VCaP (cell line): ENCODE measurements around the gene PLA2G4D.

Source experiments
- H3K27ac ChIP-seq: fragments of 450-650 bp; 2 replicates; pipeline ENCODE4 v1.5.1; 2017
- TF ChIP-seq, protein P1 (sequence below): fragments of 450-650 bp; conservative IDR thresholded peaks from 2 replicates; pipeline ENCODE4 v1.5.1; 2017; ENCODE audit warnings: mild to moderate bottlenecking, moderate library complexity

PLA2G4D gene

DNA sequence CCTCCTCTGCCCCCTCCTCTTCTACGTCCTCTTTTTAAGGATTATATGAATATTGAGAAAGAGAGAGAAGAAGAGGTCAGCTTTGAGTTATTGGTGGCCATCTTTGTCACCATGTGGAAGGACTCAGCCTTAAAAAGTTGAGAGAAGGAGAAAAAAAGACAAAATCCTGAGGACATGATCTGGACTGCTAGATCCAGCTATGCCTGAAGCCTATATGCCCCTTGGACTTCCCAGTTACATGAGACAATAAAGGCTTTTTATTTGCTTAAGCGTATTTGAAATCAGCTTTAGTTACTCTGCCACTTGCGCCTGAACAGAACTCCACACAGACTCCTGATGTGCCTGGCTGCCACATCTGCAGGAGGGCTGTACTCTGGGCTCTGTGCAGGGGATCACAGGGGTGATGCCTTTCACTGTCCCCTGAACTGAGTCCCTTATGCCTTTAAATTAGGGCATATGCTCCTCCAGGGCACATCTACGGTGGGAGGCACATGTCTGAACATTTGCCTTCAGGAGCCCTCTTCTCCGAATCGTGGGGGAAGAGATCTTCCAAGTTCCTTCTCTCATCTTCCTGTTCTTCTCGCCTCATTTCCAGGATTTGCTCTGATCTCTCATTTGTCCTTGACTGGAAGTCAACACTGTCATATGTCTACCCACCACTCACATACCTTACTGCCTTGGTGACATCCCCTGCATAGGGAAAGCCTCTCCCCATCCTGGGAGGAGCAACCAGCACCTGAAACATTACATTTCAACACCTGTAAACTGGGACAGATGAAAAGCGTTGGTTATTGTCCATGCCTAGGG lies 59.5 kb downstream of the PLA2G4D start:
- H3K27ac ChIP-seq, result no peak overlapping the region
- TF ChIP-seq, protein P1, sequence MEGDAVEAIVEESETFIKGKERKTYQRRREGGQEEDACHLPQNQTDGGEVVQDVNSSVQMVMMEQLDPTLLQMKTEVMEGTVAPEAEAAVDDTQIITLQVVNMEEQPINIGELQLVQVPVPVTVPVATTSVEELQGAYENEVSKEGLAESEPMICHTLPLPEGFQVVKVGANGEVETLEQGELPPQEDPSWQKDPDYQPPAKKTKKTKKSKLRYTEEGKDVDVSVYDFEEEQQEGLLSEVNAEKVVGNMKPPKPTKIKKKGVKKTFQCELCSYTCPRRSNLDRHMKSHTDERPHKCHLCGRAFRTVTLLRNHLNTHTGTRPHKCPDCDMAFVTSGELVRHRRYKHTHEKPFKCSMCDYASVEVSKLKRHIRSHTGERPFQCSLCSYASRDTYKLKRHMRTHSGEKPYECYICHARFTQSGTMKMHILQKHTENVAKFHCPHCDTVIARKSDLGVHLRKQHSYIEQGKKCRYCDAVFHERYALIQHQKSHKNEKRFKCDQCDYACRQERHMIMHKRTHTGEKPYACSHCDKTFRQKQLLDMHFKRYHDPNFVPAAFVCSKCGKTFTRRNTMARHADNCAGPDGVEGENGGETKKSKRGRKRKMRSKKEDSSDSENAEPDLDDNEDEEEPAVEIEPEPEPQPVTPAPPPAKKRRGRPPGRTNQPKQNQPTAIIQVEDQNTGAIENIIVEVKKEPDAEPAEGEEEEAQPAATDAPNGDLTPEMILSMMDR, result no peak

DNA sequence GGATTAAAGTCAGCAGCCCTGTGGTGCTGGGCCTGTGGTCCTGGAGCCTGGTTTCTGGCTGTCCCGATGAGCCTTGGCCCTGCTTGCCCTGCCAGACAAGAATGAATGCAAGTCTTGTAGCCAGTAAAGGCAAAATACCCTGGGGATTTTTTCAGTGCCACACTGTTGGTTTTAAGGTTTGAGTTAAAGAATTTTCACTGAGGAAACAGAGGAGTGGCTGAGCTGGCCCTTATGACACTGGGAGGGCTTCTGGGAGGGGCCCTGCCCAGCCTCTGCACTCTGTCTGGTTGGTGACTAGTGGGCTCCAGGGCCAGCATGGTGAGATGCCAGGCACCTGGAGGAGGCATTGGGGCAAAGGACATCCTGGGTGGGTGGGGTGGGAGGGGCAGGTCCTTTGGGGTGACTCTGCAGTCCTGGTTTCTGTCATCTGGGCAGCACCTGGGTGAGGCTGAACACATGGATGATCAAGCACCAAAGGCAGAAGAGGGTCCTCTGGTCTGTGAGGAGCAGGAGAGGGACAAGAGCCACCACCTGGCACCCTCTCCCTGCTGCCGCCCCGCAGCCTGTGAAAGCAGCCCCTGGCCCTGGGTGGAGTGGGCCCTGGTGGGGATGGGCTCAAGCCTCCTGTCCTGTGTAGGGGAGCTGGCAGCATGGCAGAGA lies 61.0 kb downstream of the PLA2G4D start:
- TF ChIP-seq, protein P1, result no peak
- no peak overlapping the region for H3K27ac ChIP-seq

DNA sequence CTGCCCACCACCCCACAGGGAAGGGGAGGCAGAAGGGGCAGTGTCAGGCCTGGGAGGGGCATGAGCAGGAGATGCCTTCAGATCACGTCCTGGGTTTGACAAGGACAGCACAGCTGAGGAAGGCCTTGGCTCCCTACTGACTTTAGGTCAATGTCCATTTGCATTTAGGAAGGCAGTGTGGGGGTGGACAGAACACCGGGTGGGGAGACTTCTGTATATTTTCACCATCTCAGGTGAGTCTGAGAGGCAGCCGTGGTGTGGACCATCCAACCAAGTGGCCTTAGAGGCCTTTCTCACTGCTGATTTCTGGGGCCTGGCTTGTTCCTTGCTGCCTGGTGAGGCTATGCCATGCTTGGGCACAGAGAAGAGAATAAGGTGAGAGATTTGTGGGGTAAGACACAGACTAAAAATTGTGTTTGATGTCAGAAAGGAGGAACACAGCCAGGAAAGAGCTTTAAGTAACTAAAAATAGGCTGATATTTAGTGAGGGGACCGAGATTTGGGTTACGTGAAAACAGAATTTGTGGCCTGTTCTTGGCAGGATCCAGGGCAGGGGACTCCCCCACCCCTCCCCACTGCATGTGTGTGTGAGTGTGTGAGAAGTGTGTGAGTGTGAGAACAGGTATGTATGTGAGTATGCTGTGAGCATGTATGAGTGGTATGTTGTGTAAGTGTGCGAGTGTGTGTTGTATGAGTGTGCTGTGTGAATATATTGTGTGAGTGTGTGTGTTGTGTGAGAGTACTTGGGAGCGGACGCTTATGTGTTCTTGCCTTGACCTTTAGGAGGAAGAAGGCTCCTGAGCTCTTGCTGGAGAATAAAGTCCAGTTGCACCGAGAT lies 61.8 kb downstream of the PLA2G4D start:
- H3K27ac ChIP-seq, result no peak overlapping the region
- TF ChIP-seq, protein P1, result no peak

DNA sequence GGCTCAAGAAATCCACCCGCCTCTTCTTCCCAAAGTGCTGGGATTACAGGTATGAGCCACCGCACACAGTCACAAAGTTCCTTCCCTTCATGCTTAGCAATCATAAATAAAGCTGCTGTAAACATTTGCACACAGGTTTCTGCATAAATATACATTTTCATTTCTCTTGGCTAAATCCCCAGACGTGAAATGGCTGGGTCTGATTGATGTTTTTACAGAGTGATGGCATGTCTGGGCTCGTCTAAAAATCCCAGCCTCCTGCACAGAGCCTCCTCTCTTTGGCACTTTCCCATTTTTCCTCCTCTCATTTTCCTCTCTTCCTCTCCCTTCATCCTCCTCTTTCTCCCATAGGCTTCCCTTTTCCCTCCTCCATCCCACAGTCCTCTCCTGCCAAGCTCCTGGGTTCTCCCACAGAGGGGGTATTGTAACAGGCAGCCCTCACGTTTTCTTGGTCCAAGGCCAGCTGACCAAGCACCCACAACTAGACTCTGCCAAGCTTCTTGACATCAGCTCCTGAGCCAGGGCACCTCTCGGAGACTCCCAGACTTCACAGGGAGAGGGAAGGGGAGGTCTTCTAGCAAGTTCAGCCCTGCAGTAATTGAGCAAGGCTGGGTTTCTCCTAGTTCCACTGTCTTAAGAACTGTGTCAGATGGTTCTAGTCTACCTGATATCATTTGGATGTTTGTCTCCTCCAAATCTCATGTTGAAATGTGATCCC lies 63.0 kb downstream of the PLA2G4D start:
- H3K27ac ChIP-seq, result no peak overlapping the region
- TF ChIP-seq, protein P1, result no peak

DNA sequence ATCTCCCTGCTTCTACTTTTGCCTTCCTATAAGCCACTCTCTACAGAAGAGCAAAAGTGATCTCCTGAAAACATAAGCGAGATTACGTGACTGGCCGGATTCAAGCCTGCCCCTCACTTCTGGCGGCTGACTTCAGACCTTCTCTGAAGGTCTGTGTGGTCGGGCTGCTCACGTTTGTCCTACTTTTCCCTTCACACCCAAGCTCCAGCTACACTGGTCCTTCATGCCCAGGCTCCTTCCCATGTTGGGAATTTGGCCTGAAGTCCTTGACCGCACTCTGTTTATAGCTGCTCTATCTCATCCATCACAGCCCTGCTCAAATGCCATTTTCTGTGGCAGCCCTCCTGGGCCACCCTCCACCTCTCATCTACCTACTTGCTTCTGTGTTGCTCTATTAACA lies 66.8 kb downstream of the PLA2G4D start:
- H3K27ac ChIP-seq, result no peak overlapping the region
- TF ChIP-seq, protein P1, result no peak

DNA sequence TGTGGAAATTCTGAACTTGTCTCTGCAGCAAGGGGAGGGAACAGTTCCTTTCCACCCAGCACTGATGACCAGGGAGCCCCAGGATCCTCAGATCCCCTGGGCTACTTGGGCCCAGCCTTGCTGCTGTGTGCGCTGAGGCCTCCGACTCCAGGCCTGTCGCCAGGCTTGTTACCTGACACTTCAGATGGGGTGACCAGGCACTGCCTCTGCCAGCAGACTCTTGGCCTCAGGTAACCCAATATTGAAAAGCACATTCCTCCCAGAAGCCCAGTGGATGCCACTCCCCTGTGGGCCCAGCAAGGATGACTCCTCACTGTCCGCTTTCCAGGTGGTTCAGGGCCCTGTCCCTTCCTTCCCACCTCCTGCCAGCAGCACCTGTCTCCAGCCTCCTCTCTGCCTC lies 70.1 kb downstream of the PLA2G4D start:
- TF ChIP-seq, protein P1, result no peak

More for the DNA sequence above, 70.1 kb downstream of the PLA2G4D start:
- no peak overlapping the region for H3K27ac ChIP-seq
